GM19468 (cell line): Measurements from ENCODE around the gene ASB2.

ENCODE experiments used
- ATAC-seq: cut with Tn5 transposase; IDR thresholded peaks from one replicate; pipeline ENCODE4 v1.9.1; 2021; ENCODE audit warnings: mild to moderate bottlenecking, moderate library complexity, moderate number of reproducible peaks; ENCODE audit not compliant: unreplicated experiment; ENCODE audit errors: extremely low read depth

Gene ASB2

GRCh38 chr14:93891756-93892504, 84.4 kb downstream of the ASB2 start:
- no peak for ATAC-seq

GRCh38 chr14:93889739-93890483, 86.5 kb downstream of the ASB2 start:
- no peak for ATAC-seq

GRCh38 chr14:93888995-93889394, 87.4 kb downstream of the ASB2 start:
- no peak for ATAC-seq

- ATAC-seq, result no peak
These were observed 91.4 kb downstream of the ASB2 start for GRCh38 chr14:93884950-93885349.
